HepG2 (cell line): ENCODE data around the gene LILRB3. TPM values are rescaled to one million over a fixed set of nuclear protein-coding genes. Genes with fewer than 3 reads are reported as not detected.
A peak's percentile ranks its signal among the peaks of the same experiment; 100 is the strongest.

ENCODE experiments used
- HMG20B ChIP-seq: conservative IDR thresholded peaks from 2 replicates; pipeline ENCODE4 v1.6.1; 2016; ENCODE audit warnings: missing genetic modification reagents, missing compliant biosample characterization
- IKZF4 ChIP-seq: sonication (generic); formaldehyde crosslinking; IDR thresholded peaks from 2 replicates; pipeline ENCODE4 v1.5.1; 2020; ENCODE audit warnings: borderline replicate concordance, mild to moderate bottlenecking, low read depth, missing genetic modification reagents; ENCODE audit errors: not compliant biosample characterization
- KDM1A ChIP-seq: IDR thresholded peaks from 2 replicates; pipeline ENCODE4 v1.6.1; 2016; ENCODE audit warnings: missing compliant biosample characterization
- MTERF4 ChIP-seq: sonication (generic); formaldehyde crosslinking; IDR thresholded peaks from 2 replicates; pipeline ENCODE4 v1.8.0; 2023; ENCODE audit warnings: mild to moderate bottlenecking, missing genetic modification reagents
- MTF1 ChIP-seq: sonication (generic); formaldehyde crosslinking; IDR thresholded peaks from 2 replicates; pipeline ENCODE4 v1.5.0; 2020; ENCODE audit warnings: missing genetic modification reagents
- NFKBIZ ChIP-seq: IDR thresholded peaks from 2 replicates; pipeline ENCODE4 v1.6.1; 2018; ENCODE audit warnings: missing genetic modification reagents, missing compliant biosample characterization
- PATZ1 ChIP-seq: sonication (generic); formaldehyde crosslinking; IDR thresholded peaks from 2 replicates; pipeline ENCODE4 v1.4.0; 2020; ENCODE audit warnings: missing genetic modification reagents
- POLR2AphosphoS5 ChIP-seq: IDR thresholded peaks from 2 replicates; pipeline ENCODE4 v1.6.1; 2012; ENCODE audit warnings: low read depth, low read length
- RBAK ChIP-seq: sonication (generic); formaldehyde crosslinking; IDR thresholded peaks from 2 replicates; pipeline ENCODE4 v1.5.1; 2020; ENCODE audit warnings: mild to moderate bottlenecking, missing genetic modification reagents
- SAFB2 ChIP-seq: sonication (generic); formaldehyde crosslinking; IDR thresholded peaks from 2 replicates; pipeline ENCODE4 v1.5.1; 2020; ENCODE audit warnings: missing genetic modification reagents, low read depth, mild to moderate bottlenecking, borderline replicate concordance
- SMC3 ChIP-seq: IDR thresholded peaks from 2 replicates; pipeline ENCODE4 v1.6.1; 2011; ENCODE audit warnings: low read length, improper control_type of control experiment
- XRCC5 ChIP-seq: fragments of 200-400 bp; formaldehyde crosslinking; optimal IDR thresholded peaks from 2 replicates; pipeline ENCODE3; 2017; ENCODE audit warnings: mild to moderate bottlenecking, low read length
- ZNF205 ChIP-seq: IDR thresholded peaks from 2 replicates; pipeline ENCODE4 v1.6.1; 2018; ENCODE audit warnings: missing biosample characterization, missing genetic modification reagents
- ZNF468 ChIP-seq: sonication (generic); formaldehyde crosslinking; IDR thresholded peaks from 2 replicates; pipeline ENCODE4 v1.8.0; 2022; ENCODE audit warnings: mild to moderate bottlenecking, moderate library complexity, missing genetic modification reagents
- ZNF501 ChIP-seq: sonication (generic); formaldehyde crosslinking; IDR thresholded peaks from 2 replicates; pipeline ENCODE4 v1.5.1; 2020; ENCODE audit warnings: mild to moderate bottlenecking, moderate library complexity, missing genetic modification reagents
- ZNF510 ChIP-seq: sonication (generic); formaldehyde crosslinking; IDR thresholded peaks from 2 replicates; pipeline ENCODE4 v1.4.0; 2020; ENCODE audit warnings: low read depth, mild to moderate bottlenecking, missing genetic modification reagents
- ZNF788 ChIP-seq: sonication (generic); formaldehyde crosslinking; IDR thresholded peaks from 2 replicates; pipeline ENCODE4 v1.5.0; 2020; ENCODE audit warnings: mild to moderate bottlenecking, missing genetic modification reagents, borderline replicate concordance
- polyA plus RNA-seq, 8 experiments: library from polyadenylated mRNA; depleted of rRNA in 3 of 8; stranded (reverse) in 7 of 8; unstranded in 1 of 8; fragments of >200 nt; fragmentation: Illumina TruSeq in 4 of 8; extraction: Trizol in 4 of 8; gene quantifications; 2 replicates each; pipeline versions ENCODE4 v1.2.1 to v1.2.3, GENCODE V29; 2011 to 2016; ENCODE audit warnings: low read depth in 4 of 8, missing spikeins in 1 of 8, mixed read lengths in 1 of 8; ENCODE audit not compliant: insufficient read depth in 1 of 8
- total RNA-seq, 5 experiments: library from RNA; depleted of rRNA; stranded (reverse); fragments of >200 nt; fragmentation: Illumina TruSeq; extraction: Trizol; gene quantifications; 2 replicates each; pipeline ENCODE4 v1.2.3, GENCODE V29; 2016; ENCODE audit warnings: low read depth in 1 of 5
- TF ChIP-seq, protein P1 (sequence below): sonication (generic); formaldehyde crosslinking; conservative IDR thresholded peaks from 2 replicates; pipeline ENCODE4 v1.4.0; 2020; ENCODE audit warnings: mild to moderate bottlenecking, missing genetic modification reagents, moderate library complexity
- TF ChIP-seq, protein P2 (sequence below): sonication (generic); formaldehyde crosslinking; IDR thresholded peaks from 2 replicates; pipeline ENCODE4 v1.4.0; 2020; ENCODE audit warnings: mild to moderate bottlenecking, missing genetic modification reagents
- TF ChIP-seq, protein P3 (sequence below): IDR thresholded peaks from 2 replicates; pipeline ENCODE4 v1.6.1; 2018; ENCODE audit warnings: missing genetic modification reagents, mild to moderate bottlenecking, missing compliant biosample characterization

Gene LILRB3
- total and polyA plus RNA-seq, 2 of the 13 experiments (the other 11 are each of a cell fraction or from before 2014, with no cell fraction given), result 0.22 TPM; not detected in 1

DNA sequence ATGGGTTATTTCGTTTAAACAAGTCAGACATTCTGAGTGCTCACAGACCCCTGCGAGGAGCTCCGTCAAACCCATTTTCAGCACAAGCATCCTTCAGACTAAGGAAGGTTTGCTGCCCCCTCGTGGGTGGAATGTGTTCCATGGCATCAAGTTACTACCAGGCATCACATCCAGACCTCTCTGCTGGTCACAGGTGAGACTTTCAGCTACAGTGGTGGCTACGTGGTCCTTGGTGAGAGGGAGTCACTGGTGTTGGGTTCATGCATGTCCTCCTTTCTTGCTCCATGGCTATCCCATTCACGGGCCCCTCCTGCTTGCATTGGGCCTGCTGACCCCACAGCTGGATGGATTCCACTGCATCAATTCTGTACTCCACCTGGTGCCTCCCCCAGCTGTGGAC is 43.3 kb upstream of the LILRB3 start (continued):
- TF ChIP-seq MTERF4 (CRISPR knock-in tag) (no peak), NFKBIZ (no peak), HMG20B (CRISPR knock-in tag) (no peak), ZNF510 (CRISPR knock-in tag) (no peak), XRCC5 (peak; percentile 38), SMC3 (peak; percentile 45), ZNF501 (CRISPR knock-in tag) (no peak), KDM1A (CRISPR knock-in tag) (peak; percentile 57; the same call in 1 of the 2 replicates), ZNF468 (CRISPR knock-in tag) (no peak), PATZ1 (CRISPR knock-in tag) (no peak), ZNF788 (no peak), ZNF205 (no peak), POLR2AphosphoS5 (no peak), RBAK (CRISPR knock-in tag) (no peak), SAFB2 (no peak), IKZF4 (CRISPR knock-in tag) (no peak), MTF1 (no peak)
- TF ChIP-seq, protein P1, sequence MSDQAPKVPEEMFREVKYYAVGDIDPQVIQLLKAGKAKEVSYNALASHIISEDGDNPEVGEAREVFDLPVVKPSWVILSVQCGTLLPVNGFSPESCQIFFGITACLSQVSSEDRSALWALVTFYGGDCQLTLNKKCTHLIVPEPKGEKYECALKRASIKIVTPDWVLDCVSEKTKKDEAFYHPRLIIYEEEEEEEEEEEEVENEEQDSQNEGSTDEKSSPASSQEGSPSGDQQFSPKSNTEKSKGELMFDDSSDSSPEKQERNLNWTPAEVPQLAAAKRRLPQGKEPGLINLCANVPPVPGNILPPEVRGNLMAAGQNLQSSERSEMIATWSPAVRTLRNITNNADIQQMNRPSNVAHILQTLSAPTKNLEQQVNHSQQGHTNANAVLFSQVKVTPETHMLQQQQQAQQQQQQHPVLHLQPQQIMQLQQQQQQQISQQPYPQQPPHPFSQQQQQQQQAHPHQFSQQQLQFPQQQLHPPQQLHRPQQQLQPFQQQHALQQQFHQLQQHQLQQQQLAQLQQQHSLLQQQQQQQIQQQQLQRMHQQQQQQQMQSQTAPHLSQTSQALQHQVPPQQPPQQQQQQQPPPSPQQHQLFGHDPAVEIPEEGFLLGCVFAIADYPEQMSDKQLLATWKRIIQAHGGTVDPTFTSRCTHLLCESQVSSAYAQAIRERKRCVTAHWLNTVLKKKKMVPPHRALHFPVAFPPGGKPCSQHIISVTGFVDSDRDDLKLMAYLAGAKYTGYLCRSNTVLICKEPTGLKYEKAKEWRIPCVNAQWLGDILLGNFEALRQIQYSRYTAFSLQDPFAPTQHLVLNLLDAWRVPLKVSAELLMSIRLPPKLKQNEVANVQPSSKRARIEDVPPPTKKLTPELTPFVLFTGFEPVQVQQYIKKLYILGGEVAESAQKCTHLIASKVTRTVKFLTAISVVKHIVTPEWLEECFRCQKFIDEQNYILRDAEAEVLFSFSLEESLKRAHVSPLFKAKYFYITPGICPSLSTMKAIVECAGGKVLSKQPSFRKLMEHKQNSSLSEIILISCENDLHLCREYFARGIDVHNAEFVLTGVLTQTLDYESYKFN, result no peak
- TF ChIP-seq, protein P2, sequence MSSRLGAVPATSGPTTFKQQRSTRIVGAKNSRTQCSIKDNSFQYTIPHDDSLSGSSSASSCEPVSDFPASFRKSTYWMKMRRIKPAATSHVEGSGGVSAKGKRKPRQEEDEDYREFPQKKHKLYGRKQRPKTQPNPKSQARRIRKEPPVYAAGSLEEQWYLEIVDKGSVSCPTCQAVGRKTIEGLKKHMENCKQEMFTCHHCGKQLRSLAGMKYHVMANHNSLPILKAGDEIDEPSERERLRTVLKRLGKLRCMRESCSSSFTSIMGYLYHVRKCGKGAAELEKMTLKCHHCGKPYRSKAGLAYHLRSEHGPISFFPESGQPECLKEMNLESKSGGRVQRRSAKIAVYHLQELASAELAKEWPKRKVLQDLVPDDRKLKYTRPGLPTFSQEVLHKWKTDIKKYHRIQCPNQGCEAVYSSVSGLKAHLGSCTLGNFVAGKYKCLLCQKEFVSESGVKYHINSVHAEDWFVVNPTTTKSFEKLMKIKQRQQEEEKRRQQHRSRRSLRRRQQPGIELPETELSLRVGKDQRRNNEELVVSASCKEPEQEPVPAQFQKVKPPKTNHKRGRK (CRISPR knock-in tag), result no peak
- TF ChIP-seq, protein P3, sequence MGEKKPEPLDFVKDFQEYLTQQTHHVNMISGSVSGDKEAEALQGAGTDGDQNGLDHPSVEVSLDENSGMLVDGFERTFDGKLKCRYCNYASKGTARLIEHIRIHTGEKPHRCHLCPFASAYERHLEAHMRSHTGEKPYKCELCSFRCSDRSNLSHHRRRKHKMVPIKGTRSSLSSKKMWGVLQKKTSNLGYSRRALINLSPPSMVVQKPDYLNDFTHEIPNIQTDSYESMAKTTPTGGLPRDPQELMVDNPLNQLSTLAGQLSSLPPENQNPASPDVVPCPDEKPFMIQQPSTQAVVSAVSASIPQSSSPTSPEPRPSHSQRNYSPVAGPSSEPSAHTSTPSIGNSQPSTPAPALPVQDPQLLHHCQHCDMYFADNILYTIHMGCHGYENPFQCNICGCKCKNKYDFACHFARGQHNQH (CRISPR knock-in tag), result no peak
